H1 (cell line): ENCODE results near the gene AURKAIP1. TPM values are rescaled to one million over a fixed set of nuclear protein-coding genes. Genes with fewer than 3 reads are reported as not detected.
"Not testable (repeated sequence)": the region's sequence is repeated elsewhere in the genome, so short reads cannot be mapped to it uniquely, and the experiment has no call there.

Experiments
- CTCF ChIA-PET: fragments of 300-600 bp; sonication (Branson Sonifier 250); formaldehyde crosslinking; loops from one replicate; lab custom pipeline; 2021; ENCODE audit not compliant: partially characterized antibody; lab: Charles Lee
- POLR2A ChIA-PET: fragments of 300-600 bp; sonication (Branson Sonifier 250); formaldehyde crosslinking; loops from one replicate; lab custom pipeline; 2021; ENCODE audit warnings: inconsistent platforms; ENCODE audit not compliant: partially characterized antibody; lab: Charles Lee
- DNase-seq, 2 experiments: peaks; one replicate each; pipeline versions ENCODE4 v3.0.0 to v3.0.0-alpha.2; 2010 to 2022; ENCODE audit warnings: low spot score in 2 of 2, low read depth in 1 of 2, mixed read lengths in 1 of 2
- FAIRE-seq: peaks from 2 replicates; lab custom pipeline; 2011; peaks lifted over from hg19 to GRCh38; lab: Jason Lieb, UNC
- H2AFZ ChIP-seq: 2 replicates; pipeline ENCODE4 v1.8.1; 2012; ENCODE audit warnings: low read length, inconsistent platforms
- H2AK5ac ChIP-seq: 2 replicates; pipeline ENCODE4 v1.6.1; 2013; ENCODE audit warnings: low read depth, low read length
- H2BK120ac ChIP-seq: replicated peaks from 2 replicates; pipeline ENCODE3; 2013; ENCODE audit warnings: low read depth, low read length, inconsistent platforms
- H2BK12ac ChIP-seq: 2 replicates; pipeline ENCODE4 v1.6.1; 2013; ENCODE audit warnings: low read depth, low read length
- H2BK15ac ChIP-seq: 2 replicates; pipeline ENCODE4 v1.6.1; 2013; ENCODE audit warnings: low read length
- H2BK20ac ChIP-seq: 2 replicates; pipeline ENCODE4 v1.6.1; 2013; ENCODE audit warnings: low read length
- H2BK5ac ChIP-seq: 2 replicates; pipeline ENCODE4 v1.6.1; 2013; ENCODE audit warnings: low read depth, low read length
- H3K14ac ChIP-seq: 2 replicates; pipeline ENCODE4 v1.6.1; 2013; ENCODE audit warnings: inconsistent platforms; ENCODE audit not compliant: insufficient read length
- H3K18ac ChIP-seq: 2 replicates; pipeline ENCODE4 v1.6.1; 2013; ENCODE audit warnings: low read length; ENCODE audit errors: extremely low read depth
- H3K23ac ChIP-seq: 2 replicates; pipeline ENCODE4 v1.6.1; 2013; ENCODE audit warnings: inconsistent platforms; ENCODE audit not compliant: insufficient read length
- H3K23me2 ChIP-seq: 2 replicates; pipeline ENCODE4 v1.6.1; 2013; ENCODE audit warnings: low read depth, low read length
- H3K27ac ChIP-seq: 2 replicates; pipeline ENCODE4 v1.6.1; 2011; ENCODE audit warnings: low read depth, low read length, inconsistent platforms
- H3K27me3 ChIP-seq, 4 experiments: replicated peaks in 1 of 4; 1 replicate in 1 of 4; 2 replicates in 3 of 4; pipeline versions ENCODE4 v1.6.1 to v1.8.1; 2011 to 2013; ENCODE audit warnings: low read length in 3 of 4, mild to moderate bottlenecking in 3 of 4, inconsistent platforms in 2 of 4, mixed read lengths in 2 of 4, moderate library complexity in 1 of 4; ENCODE audit not compliant: control insufficient read depth in 3 of 4, insufficient read depth in 3 of 4; ENCODE audit errors: extremely low read depth in 1 of 4
- H3K36me3 ChIP-seq, 4 experiments: 2 replicates each; pipeline versions ENCODE4 v1.6.1 to v1.8.1; 2011 to 2013; ENCODE audit warnings: mild to moderate bottlenecking in 4 of 4, low read length in 3 of 4, moderate library complexity in 2 of 4, control low read depth in 1 of 4, inconsistent platforms in 1 of 4; ENCODE audit not compliant: insufficient read depth in 4 of 4, control insufficient read depth in 2 of 4
- H3K4ac ChIP-seq: replicated peaks from 2 replicates; pipeline ENCODE3; 2013; ENCODE audit warnings: low read length, low read depth, mixed read lengths, inconsistent platforms; ENCODE audit not compliant: insufficient read length
- H3K4me1 ChIP-seq, 4 experiments: replicated peaks in 1 of 4; 1 replicate in 1 of 4; 2 replicates in 3 of 4; pipeline versions ENCODE4 v1.6.1 to v1.8.1; 2011 to 2013; ENCODE audit warnings: low read length in 3 of 4, inconsistent platforms in 2 of 4, mixed read lengths in 1 of 4; ENCODE audit not compliant: insufficient read depth in 4 of 4, control insufficient read depth in 3 of 4
- H3K4me2 ChIP-seq, 2 experiments: 2 replicates each; pipeline versions ENCODE4 v1.6.1 to v1.8.1; 2011 to 2013; ENCODE audit warnings: low read depth in 2 of 2, low read length in 2 of 2, control low read depth in 1 of 2, inconsistent platforms in 1 of 2, mild to moderate bottlenecking in 1 of 2; ENCODE audit not compliant: insufficient read depth in 1 of 2
- H3K4me3 ChIP-seq, 4 experiments: fragments of 200-600, 300-600 bp in 1 of 4; sonication (generic), shearing (Covaris generic), sonication (Bioruptor Twin) in 1 of 4; 2 replicates each; pipeline versions ENCODE4 v1.5.1 to v1.8.1; 2011 to 2016; ENCODE audit warnings: low read length in 4 of 4, low read depth in 3 of 4, control low read depth in 2 of 4, inconsistent platforms in 2 of 4, mild to moderate bottlenecking in 2 of 4, mixed read lengths in 1 of 4, moderate library complexity in 1 of 4; ENCODE audit not compliant: insufficient read depth in 2 of 4; ENCODE audit errors: extremely low read depth in 1 of 4
- H3K56ac ChIP-seq: replicated peaks from 2 replicates; pipeline ENCODE3; 2013; ENCODE audit warnings: low read depth, mild to moderate bottlenecking, mixed read lengths, low read length, inconsistent platforms; ENCODE audit not compliant: insufficient read length
- H3K79me1 ChIP-seq: 2 replicates; pipeline ENCODE4 v1.6.1; 2013; ENCODE audit warnings: low read depth, low read length, control low read depth
- H3K79me2 ChIP-seq, 2 experiments: 2 replicates each; pipeline versions ENCODE4 v1.6.1 to v1.8.1; 2012 to 2013; ENCODE audit warnings: low read length in 2 of 2, mild to moderate bottlenecking in 2 of 2, inconsistent platforms in 1 of 2; ENCODE audit not compliant: insufficient read depth in 2 of 2, control insufficient read depth in 1 of 2
- H3K9ac ChIP-seq, 4 experiments: replicated peaks in 1 of 4; 1 replicate in 1 of 4; 2 replicates in 3 of 4; pipeline versions ENCODE4 v1.6.1 to v1.8.1; 2011 to 2013; ENCODE audit warnings: low read depth in 3 of 4, low read length in 3 of 4, control low read depth in 2 of 4, mild to moderate bottlenecking in 2 of 4, moderate library complexity in 2 of 4, inconsistent platforms in 1 of 4; ENCODE audit errors: extremely low read depth in 1 of 4
- H3K9me3 ChIP-seq, 2 experiments: 2 replicates each; pipeline versions ENCODE4 v1.6.1 to v1.8.1; 2012 to 2013; ENCODE audit warnings: mild to moderate bottlenecking in 2 of 2, moderate library complexity in 2 of 2, control low read depth in 1 of 2, inconsistent platforms in 1 of 2, low read depth in 1 of 2, low read length in 1 of 2, mixed read lengths in 1 of 2; ENCODE audit not compliant: insufficient read depth in 2 of 2
- H4K20me1 ChIP-seq, 2 experiments: replicated peaks in 1 of 2; 2 replicates each; pipeline versions ENCODE3 to v1.8.1; 2011 to 2013; ENCODE audit warnings: inconsistent platforms in 2 of 2, low read length in 2 of 2, mild to moderate bottlenecking in 1 of 2; ENCODE audit not compliant: insufficient read depth in 2 of 2, control insufficient read depth in 1 of 2
- H4K5ac ChIP-seq: 2 replicates; pipeline ENCODE4 v1.6.1; 2013; ENCODE audit warnings: low read length, low read depth, mixed read lengths, inconsistent platforms; ENCODE audit not compliant: insufficient read length
- H4K8ac ChIP-seq: 2 replicates; pipeline ENCODE4 v1.8.0; 2013; ENCODE audit warnings: mild to moderate bottlenecking, moderate library complexity, low read length, inconsistent platforms; ENCODE audit not compliant: insufficient read depth; ENCODE audit errors: extremely low read depth
- H4K91ac ChIP-seq: replicated peaks from 2 replicates; pipeline ENCODE3; 2013; ENCODE audit warnings: low read length, mixed read lengths, inconsistent platforms; ENCODE audit not compliant: insufficient read length
- WGBS, 2 experiments: shearing (Covaris generic) in 1 of 2; methylation state at CpG; one replicate each; pipeline versions ENCODE4 v1.1.6 to v1.1.7; 2013 to 2015; ENCODE audit warnings: low lambda C conversion rate in 2 of 2, mixed read lengths in 2 of 2, inconsistent platforms in 1 of 2, low coverage in 1 of 2, missing lambda C conversion rate in 1 of 2; ENCODE audit not compliant: insufficient replicate concordance in 2 of 2, insufficient coverage in 1 of 2, insufficient read length in 1 of 2; ENCODE audit errors: extremely low coverage in 1 of 2, missing lambda C conversion rate in 1 of 2; 5-methylcytosine and 5-hydroxymethylcytosine counted together
- polyA plus RNA-seq, 7 experiments: library from polyadenylated mRNA; depleted of rRNA in 3 of 7; stranded (reverse) in 5 of 7; unstranded in 2 of 7; fragments of >200 nt in 5 of 7; fragments of 200-250 nt in 2 of 7; gene quantifications; 1 replicate in 5 of 7; 2 replicates in 1 of 7; 4 replicates in 1 of 7; pipeline versions ENCODE4 v1.2.1 to v1.2.3, GENCODE V29; 2011 to 2013; ENCODE audit warnings: missing spikeins in 2 of 7, mixed read lengths in 2 of 7
- total RNA-seq: library from RNA; stranded (reverse); fragmentation: NEBNext Ultra II Directional; extraction: Animal tissue kit (Norgen Biotek cat#: 25700); gene quantifications from 2 replicates; pipeline ENCODE4 v1.2.1, GENCODE V29; 2021

AURKAIP1 gene
- total and polyA plus RNA-seq, 2 of the 8 experiments (the other 6 are each of a cell fraction or from before 2014, with no cell fraction given): 87.8 to 194 TPM

DNA sequence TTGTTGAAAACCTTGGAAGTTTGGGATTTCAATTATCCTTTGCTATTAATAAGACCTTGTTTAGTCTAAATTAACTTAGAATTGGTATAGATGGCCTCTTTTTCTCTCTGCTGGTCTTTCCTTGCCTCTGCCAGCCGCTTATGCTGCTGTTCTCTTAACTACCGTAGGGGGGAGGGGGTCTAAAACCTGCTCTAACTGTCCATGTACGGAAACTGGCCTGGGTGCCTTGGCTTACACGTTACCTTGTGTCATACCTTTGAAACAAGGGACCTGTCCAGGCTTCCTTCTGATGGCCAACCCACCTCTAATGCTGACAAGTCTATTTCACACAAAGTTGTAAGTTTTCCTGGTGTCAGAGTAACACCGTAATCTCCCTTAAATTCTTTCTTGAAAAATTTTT is 42.4 kb upstream of the AURKAIP1 start:
- H2BK15ac ChIP-seq, H2BK20ac ChIP-seq, H2BK120ac ChIP-seq, H3K4me3 ChIP-seq, H3K27me3 ChIP-seq, H3K9me3 ChIP-seq, H3K23me2 ChIP-seq, H3K4me2 ChIP-seq, H3K36me3 ChIP-seq, H3K27ac ChIP-seq, H3K4ac ChIP-seq, H3K79me2 ChIP-seq, H3K56ac ChIP-seq, H4K91ac ChIP-seq, H3K9ac ChIP-seq, H2AFZ ChIP-seq, H4K20me1 ChIP-seq, H4K8ac ChIP-seq, H2AK5ac ChIP-seq, FAIRE-seq, H3K79me1 ChIP-seq, H3K18ac ChIP-seq, H2BK5ac ChIP-seq, H3K14ac ChIP-seq, H4K5ac ChIP-seq, DNase-seq, H3K23ac ChIP-seq, H2BK12ac ChIP-seq: not testable (repeated sequence)
- H3K4me1 ChIP-seq: peaks cover 0 to 24% (median 19%) of the 10 kb centered on the region in 4 experiments; a peak in 6 of 7 replicates
- ChIA-PET CTCF (interaction anchor here (1.3 to 1.6 kb wide), 2 partner anchors 8 to 13 kb away, joined by 5 read pairs; no protein-coding TSS in a partner anchor), POLR2A (interaction anchor here (1.2 to 1.7 kb wide), 3 partner anchors 10 to 21 kb away, joined by 3 to 6 read pairs (median 3); no protein-coding TSS in a partner anchor)
- 90% methylated on average over 5 of the region's 5 CpGs; no CpG with 5 or more reads in 1 of the 2 experiments for WGBS, 2 experiments
